ENCODE measurements around the gene PTGR1.
A peak's percentile ranks its signal among the peaks of the same experiment; 100 is the strongest.

The PTGR1 gene

GRCh38 chr9:111527347-111527746, 72.1 kb downstream of the PTGR1 start:
- Histone ChIP-seq H3K9me3 (replicated peaks; ENCODE audit: low read length) (no peaks in the 10 kb centered on the region), H3K36me3 (ENCODE audit: insufficient read depth, low read length) (no peaks in the 10 kb centered on the region), H3K4me2 (ENCODE audit: low read length) (no peak overlapping the region), H3K27me3 (ENCODE audit: control insufficient read depth, insufficient read depth, low read length) (no peaks in the 10 kb centered on the region), H3K4me3 (ENCODE audit: low read length) (no peak overlapping the region), H3K4me1 (ENCODE audit: control insufficient read depth, insufficient read depth, low read length) (peaks cover 9% of the 10 kb centered on the region), H3K9ac (ENCODE audit: low read depth, low read length) (no peak overlapping the region)

GRCh38 chr9:111525056-111525977, 74.1 kb downstream of the PTGR1 start, which contains the start of gene ZNF483:
Gene ZNF483 (plus strand): TSS chr9:111525179. CDS start chr9:111527396, 2,217 bp downstream.
- Histone ChIP-seq H3K9me3 (replicated peaks; ENCODE audit: low read length) (no peaks in the 10 kb centered on the region), H3K27me3 (ENCODE audit: control insufficient read depth, insufficient read depth, low read length) (no peaks in the 10 kb centered on the region), H3K4me1 (ENCODE audit: control insufficient read depth, insufficient read depth, low read length) (peaks cover 9% of the 10 kb centered on the region), H3K36me3 (ENCODE audit: insufficient read depth, low read length) (no peaks in the 10 kb centered on the region), H3K4me3 (ENCODE audit: low read length) (peak within 1 kb of the TSS; percentile 80), H3K9ac (ENCODE audit: low read depth, low read length) (peak within 1 kb of the TSS; percentile 69), H3K4me2 (ENCODE audit: low read length) (peak within 1 kb of the TSS; percentile 83)

DNA sequence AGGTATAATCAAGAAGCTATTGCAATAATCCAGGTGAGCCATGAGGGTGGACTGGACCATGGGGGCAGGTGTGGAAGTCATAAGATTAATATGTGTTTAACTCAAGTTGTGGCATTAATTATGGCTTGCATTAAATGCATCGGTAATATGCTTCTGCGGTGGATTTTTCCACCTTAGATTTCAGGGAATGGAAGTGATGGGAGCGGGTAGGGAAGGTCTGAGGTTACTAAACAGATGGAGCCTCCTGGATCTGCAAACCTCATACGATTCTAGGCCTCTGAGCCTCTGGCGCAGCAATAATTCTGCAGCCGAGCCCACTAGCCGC, 74.8 kb downstream of the PTGR1 start:
- Histone ChIP-seq H3K27me3 (ENCODE audit: control insufficient read depth, insufficient read depth, low read length) (no peaks in the 10 kb centered on the region), H3K9me3 (replicated peaks; ENCODE audit: low read length) (no peaks in the 10 kb centered on the region), H3K36me3 (ENCODE audit: insufficient read depth, low read length) (no peaks in the 10 kb centered on the region), H3K4me1 (ENCODE audit: control insufficient read depth, insufficient read depth, low read length) (peaks cover 9% of the 10 kb centered on the region), H3K9ac (ENCODE audit: low read depth, low read length) (no peak overlapping the region), H3K4me3 (ENCODE audit: low read length) (peak overlapping the region; percentile 80), H3K4me2 (ENCODE audit: low read length) (peak overlapping the region; percentile 83)

DNA sequence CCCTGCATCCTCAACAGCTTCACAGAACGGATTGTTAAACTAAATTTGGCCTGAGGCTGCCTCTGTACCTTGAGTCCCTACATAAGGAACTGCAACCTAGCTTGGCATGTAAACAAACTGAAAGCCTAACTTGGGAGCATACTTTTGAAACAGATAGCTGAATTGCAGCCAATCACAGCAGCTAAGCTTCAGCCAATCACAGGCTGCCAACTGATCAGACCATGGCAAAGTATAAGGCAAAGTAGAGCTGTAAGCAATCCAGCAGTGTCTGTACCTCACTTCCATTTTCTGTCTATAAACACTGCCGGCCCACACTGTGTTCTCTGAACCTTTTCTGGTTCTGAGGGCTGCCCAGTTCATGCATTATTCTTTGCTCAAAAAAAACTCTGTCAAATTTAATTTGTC, 83.4 kb downstream of the PTGR1 start:
- Histone ChIP-seq H3K9me3 (replicated peaks; ENCODE audit: low read length) (no peaks in the 10 kb centered on the region), H3K4me3 (ENCODE audit: low read length) (no peak overlapping the region), H3K36me3 (ENCODE audit: insufficient read depth, low read length) (no peaks in the 10 kb centered on the region), H3K4me1 (ENCODE audit: control insufficient read depth, insufficient read depth, low read length) (no peaks in the 10 kb centered on the region), H3K4me2 (ENCODE audit: low read length) (no peak overlapping the region), H3K9ac (ENCODE audit: low read depth, low read length) (no peak overlapping the region), H3K27me3 (ENCODE audit: control insufficient read depth, insufficient read depth, low read length) (peaks cover 11% of the 10 kb centered on the region)

- Histone ChIP-seq H3K4me3 (ENCODE audit: low read length) (no peak overlapping the region), H3K36me3 (ENCODE audit: insufficient read depth, low read length) (no peaks in the 10 kb centered on the region), H3K27me3 (ENCODE audit: control insufficient read depth, insufficient read depth, low read length) (peaks cover 11% of the 10 kb centered on the region), H3K4me2 (ENCODE audit: low read length) (no peak overlapping the region), H3K4me1 (ENCODE audit: control insufficient read depth, insufficient read depth, low read length) (no peaks in the 10 kb centered on the region), H3K9ac (ENCODE audit: low read depth, low read length) (no peak overlapping the region), H3K9me3 (replicated peaks; ENCODE audit: low read length) (no peaks in the 10 kb centered on the region)
Observed at GRCh38 chr9:111514967-111515366, 84.5 kb downstream of the PTGR1 start.

Data from skeletal muscle satellite cell (primary cell).